ENCODE measurements around the gene DRC3.

- TF ChIP-seq OSR1 (CRISPR knock-in tag; IDR thresholded peaks at IDR 0.05) (no peak), ZC3H10 (CRISPR knock-in tag; IDR thresholded peaks at IDR 0.05) (no peak), BACH2 (CRISPR knock-in tag; IDR thresholded peaks at IDR 0.05; ENCODE audit: borderline replicate concordance) (no peak), TOX (CRISPR knock-in tag; IDR thresholded peaks at IDR 0.05; ENCODE audit: borderline replicate concordance) (no peak), SNAI2 (CRISPR knock-in tag; IDR thresholded peaks at IDR 0.05) (no peak), RARB (CRISPR knock-in tag; IDR thresholded peaks at IDR 0.05) (no peak), ISL1 (CRISPR knock-in tag; IDR thresholded peaks at IDR 0.05) (no peak), ESRRG (CRISPR knock-in tag; IDR thresholded peaks at IDR 0.05) (no peak)
These were observed 21.9 kb upstream of the DRC3 start for GRCh38 chr17:17950806-17951205.

Measured in SK-N-SH treated with all-trans-retinoic acid at 6 μM for 48 hours (cell line).